Measurements from ENCODE around the gene PRR16.
"Not testable (repeated sequence)": the region's sequence is repeated elsewhere in the genome, so short reads cannot be mapped to it uniquely, and the experiment has no call there.

Gene PRR16

GRCh38 chr5:120702817-120703538, 238.9 kb downstream of the PRR16 start:
- H3K36me3 Mint-ChIP-seq (ENCODE audit: low read depth); H3K27me3 Mint-ChIP-seq; H3K9me3 Mint-ChIP-seq; H3K27ac Mint-ChIP-seq; H3K4me1 Mint-ChIP-seq; ATAC-seq; DNase-seq; H3K4me3 Mint-ChIP-seq: not testable (repeated sequence)

- no peak for ATAC-seq
Measured at GRCh38 chr5:120703918-120704587, 240.0 kb downstream of the PRR16 start.

DNA sequence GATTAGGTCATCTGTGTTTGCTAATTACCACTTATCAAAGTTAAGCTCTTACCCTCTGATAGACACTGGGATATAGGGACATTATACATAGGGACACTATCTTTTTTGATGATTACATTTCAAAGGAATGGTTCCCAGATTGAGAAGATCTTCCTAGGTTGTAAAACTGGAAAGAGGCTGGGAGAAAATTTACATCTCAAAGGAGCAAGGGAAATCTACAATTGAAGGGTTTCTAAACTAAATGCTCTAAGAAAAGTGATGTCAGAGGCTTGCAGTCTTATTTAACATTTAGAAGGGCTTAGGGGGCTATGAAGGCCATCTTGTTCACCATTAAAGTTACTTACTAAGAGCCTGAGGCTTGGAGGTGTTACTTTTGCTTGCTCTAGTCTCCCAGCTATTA, 242.8 kb downstream of the PRR16 start:
- Mint-ChIP-seq H3K9me3 (peaks cover 7% of the 10 kb centered on the region), H3K4me1 (no peaks in the 10 kb centered on the region)

More at GRCh38 chr5:120703918-120704587, 240.0 kb downstream of the PRR16 start:
- Mint-ChIP-seq H3K27me3 (no peaks in the 10 kb centered on the region), H3K36me3 (ENCODE audit: low read depth) (no peaks in the 10 kb centered on the region), H3K4me1 (no peaks in the 10 kb centered on the region), H3K4me3 (no peak overlapping the region), H3K27ac (no peak overlapping the region), H3K9me3 (peaks cover 5% of the 10 kb centered on the region)
- DNase-seq, result no peak

DNA sequence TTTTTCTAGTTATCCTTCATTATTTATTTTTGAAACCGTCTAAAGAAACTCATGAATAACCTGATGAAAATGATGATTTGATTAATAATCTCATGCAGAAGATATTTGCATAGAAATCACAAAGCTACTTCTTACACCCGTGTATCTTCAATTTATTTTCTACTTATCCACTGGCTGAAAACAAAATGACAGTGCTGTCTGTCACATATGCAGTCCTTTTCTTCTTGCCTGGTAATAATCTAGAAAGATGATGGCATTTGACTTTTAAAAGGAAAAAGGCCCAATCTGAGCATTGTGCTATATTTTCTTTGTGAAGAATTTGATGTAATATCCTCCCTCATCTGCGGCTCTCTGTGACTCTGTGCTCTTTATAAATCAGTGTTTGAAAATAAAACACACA, 253.3 kb downstream of the PRR16 start:
- H3K27me3 Mint-ChIP-seq, result no peaks in the 10 kb centered on the region
- no peak overlapping the region for H3K27ac Mint-ChIP-seq
- no peaks in the 10 kb centered on the region for H3K36me3 Mint-ChIP-seq (ENCODE audit: low read depth)
- H3K9me3 Mint-ChIP-seq, result no peaks in the 10 kb centered on the region
- DNase-seq (no peak), ATAC-seq (no peak)
- H3K4me3 Mint-ChIP-seq, result no peak overlapping the region
- no peaks in the 10 kb centered on the region for H3K4me1 Mint-ChIP-seq

More for the DNA sequence above, 242.8 kb downstream of the PRR16 start:
- ATAC-seq (no peak), DNase-seq (no peak)
- Mint-ChIP-seq H3K27me3 (no peaks in the 10 kb centered on the region), H3K36me3 (ENCODE audit: low read depth) (no peaks in the 10 kb centered on the region), H3K4me3 (no peak overlapping the region), H3K27ac (no peak overlapping the region)

DNA sequence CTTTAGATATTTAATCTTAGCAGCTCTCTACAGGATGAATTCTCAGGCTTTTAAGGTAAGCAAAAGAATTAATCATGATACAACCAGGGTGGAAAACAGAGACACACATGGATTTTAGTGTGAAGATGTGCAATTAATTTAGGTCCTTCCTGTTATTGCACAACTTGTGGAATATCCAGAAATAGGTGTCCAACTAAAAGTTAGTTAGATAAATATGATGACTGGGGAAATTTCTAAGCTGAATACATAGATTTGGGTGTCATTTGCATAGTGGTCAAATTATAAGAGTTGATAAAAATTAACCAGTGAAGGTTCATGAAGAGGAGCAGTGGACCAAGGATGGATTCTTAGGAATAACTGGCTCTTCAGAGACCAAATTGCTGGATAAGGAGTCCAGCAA, 266.1 kb downstream of the PRR16 start:
- H3K27me3 Mint-ChIP-seq, result no peaks in the 10 kb centered on the region
- H3K27ac Mint-ChIP-seq, result no peak overlapping the region
- H3K4me3 Mint-ChIP-seq, result no peak overlapping the region
- H3K9me3 Mint-ChIP-seq, result peaks cover 1% of the 10 kb centered on the region
- ATAC-seq (no peak), DNase-seq (no peak)
- H3K4me1 Mint-ChIP-seq, result no peaks in the 10 kb centered on the region
- H3K36me3 Mint-ChIP-seq (ENCODE audit: low read depth), result no peaks in the 10 kb centered on the region

GRCh38 chr5:120734033-120734432, 269.9 kb downstream of the PRR16 start:
- Mint-ChIP-seq H3K4me1 (no peaks in the 10 kb centered on the region), H3K36me3 (ENCODE audit: low read depth) (no peaks in the 10 kb centered on the region), H3K9me3 (peaks cover 7% of the 10 kb centered on the region), H3K4me3 (no peak overlapping the region), H3K27me3 (no peaks in the 10 kb centered on the region), H3K27ac (no peak overlapping the region)
- no peak for DNase-seq
- no peak for ATAC-seq

GRCh38 chr5:120735076-120735475, 271.0 kb downstream of the PRR16 start:
- no peaks in the 10 kb centered on the region for H3K36me3 Mint-ChIP-seq (ENCODE audit: low read depth)
- ATAC-seq, result no peak
- no peak overlapping the region for H3K4me3 Mint-ChIP-seq
- H3K4me1 Mint-ChIP-seq, result no peaks in the 10 kb centered on the region
- DNase-seq, result no peak
- no peaks in the 10 kb centered on the region for H3K27me3 Mint-ChIP-seq
- H3K27ac Mint-ChIP-seq, result no peak overlapping the region
- H3K9me3 Mint-ChIP-seq, result peaks cover 7% of the 10 kb centered on the region
